Stimulated activated naive B cell treated with anti-CD40 and anti-IgM and Interleukin-4, amounts not matched to agents 10 μg/mL and 1 μg/mL and 100 μg/mL, for 72 hours (primary cell): ENCODE results near the gene CMIP.

Experiments used
- ATAC-seq, 2 donors: fragments of 150-1000 bp; cut with Tn5 transposase; replicated peaks; 2 replicates each; pipeline ENCODE4 v1.10.0; 2021; ENCODE audit warnings: moderate library complexity in 1 of 2
- DNase-seq: peaks from one replicate; pipeline ENCODE4 v3.0.0; 2021
- H3K27ac Mint-ChIP-seq: one replicate; pipeline ENCODE4 v1.8.0; 2022; ENCODE audit warnings: mild to moderate bottlenecking, mixed read lengths
- H3K27me3 Mint-ChIP-seq, 2 donors: one replicate each; pipeline ENCODE4 v1.8.0; 2022; ENCODE audit warnings: mixed read lengths in 2 of 2
- H3K36me3 Mint-ChIP-seq, 2 donors: one replicate each; pipeline ENCODE4 v1.8.0; 2022; ENCODE audit warnings: mixed read lengths in 2 of 2, mild to moderate bottlenecking in 1 of 2
- H3K4me1 Mint-ChIP-seq, 2 donors: one replicate each; pipeline ENCODE4 v1.8.0; 2022; ENCODE audit warnings: mixed read lengths in 2 of 2, mild to moderate bottlenecking in 1 of 2
- H3K4me3 Mint-ChIP-seq, 2 donors: one replicate each; pipeline ENCODE4 v1.8.0; 2022; ENCODE audit warnings: mild to moderate bottlenecking in 2 of 2, mixed read lengths in 2 of 2, moderate library complexity in 1 of 2
- H3K9me3 Mint-ChIP-seq, 2 donors: one replicate each; pipeline ENCODE4 v1.8.0; 2022; ENCODE audit warnings: mixed read lengths in 2 of 2, mild to moderate bottlenecking in 1 of 2

The CMIP gene

DNA sequence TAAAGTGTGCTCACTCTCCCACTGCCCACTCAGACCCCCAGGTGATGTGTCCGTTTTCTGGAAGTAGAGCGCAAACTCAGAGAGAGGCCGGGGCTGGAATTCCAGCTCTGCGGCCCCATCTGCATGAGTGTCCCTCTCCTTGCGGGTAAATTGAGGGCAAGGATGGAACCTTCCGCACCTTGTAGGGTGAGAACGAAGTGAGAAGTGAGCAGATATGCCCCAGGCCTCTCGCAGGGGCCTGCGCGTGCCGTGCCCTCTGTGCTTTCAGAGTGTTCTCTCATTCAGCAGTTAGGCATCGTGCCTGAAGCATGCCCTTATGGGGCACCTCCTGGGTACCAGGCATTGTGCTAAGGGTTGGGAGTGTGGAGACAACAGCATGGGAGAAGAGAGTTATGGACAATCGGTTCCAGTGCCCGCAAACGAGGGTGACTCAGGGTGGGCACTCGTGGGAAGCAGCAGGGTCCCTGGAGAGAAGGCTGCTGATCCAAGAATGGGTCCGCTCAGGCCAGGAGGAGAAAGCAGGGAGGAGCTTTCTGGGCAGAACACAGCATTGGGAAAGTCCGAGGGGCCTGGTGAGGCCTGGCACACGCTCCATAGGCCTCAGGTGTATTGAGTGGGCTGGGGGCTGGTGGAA is 23.8 kb downstream of the CMIP start:
- H3K27ac Mint-ChIP-seq, result peak overlapping the region; percentile 73
- peaks cover 14 to 28% of the 10 kb centered on the region in 2 donors for H3K36me3 Mint-ChIP-seq
- H3K4me1 Mint-ChIP-seq, result peaks cover 62 to 95% of the 10 kb centered on the region in 2 donors
- no peak for ATAC-seq
- H3K4me3 Mint-ChIP-seq, result no peak overlapping the region
- DNase-seq, result no peak
- H3K9me3 Mint-ChIP-seq, result no peaks in the 10 kb centered on the region
- H3K27me3 Mint-ChIP-seq, result no peaks in the 10 kb centered on the region

DNA sequence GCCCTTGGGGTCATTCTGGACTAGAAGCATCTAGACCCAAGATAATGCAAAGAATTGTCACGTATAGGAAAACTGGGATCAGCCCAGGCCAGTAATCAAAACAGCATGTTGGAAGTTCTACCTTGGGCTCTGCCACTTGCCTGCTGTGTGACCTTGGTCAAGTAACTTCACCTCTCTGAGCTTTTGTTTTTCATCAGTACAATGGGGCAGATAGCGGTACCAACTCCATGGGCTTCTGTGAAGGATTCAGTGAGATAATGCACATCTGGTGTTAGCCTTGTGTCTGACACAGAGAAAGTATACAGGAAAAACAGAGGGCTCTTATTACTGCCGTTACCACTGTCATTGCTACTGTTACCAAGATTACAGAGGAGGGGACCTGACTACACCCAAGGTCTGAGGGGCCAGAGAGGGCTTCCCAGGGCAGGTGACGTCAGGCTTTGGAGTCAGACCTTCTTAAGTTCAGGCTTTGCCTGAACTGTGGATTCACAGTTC is 24.6 kb downstream of the CMIP start:
- ATAC-seq, result peak; percentile 6 to 16
- no peak for DNase-seq
- no peaks in the 10 kb centered on the region for H3K9me3 Mint-ChIP-seq
- H3K4me1 Mint-ChIP-seq, result peaks cover 60 to 95% of the 10 kb centered on the region in 2 donors
- H3K27ac Mint-ChIP-seq, result peak overlapping the region; percentile 94
- peaks cover 12 to 32% of the 10 kb centered on the region in 2 donors for H3K36me3 Mint-ChIP-seq
- H3K4me3 Mint-ChIP-seq, result peak overlapping the region; percentile 61 to 80
- H3K27me3 Mint-ChIP-seq, result no peaks in the 10 kb centered on the region

DNA sequence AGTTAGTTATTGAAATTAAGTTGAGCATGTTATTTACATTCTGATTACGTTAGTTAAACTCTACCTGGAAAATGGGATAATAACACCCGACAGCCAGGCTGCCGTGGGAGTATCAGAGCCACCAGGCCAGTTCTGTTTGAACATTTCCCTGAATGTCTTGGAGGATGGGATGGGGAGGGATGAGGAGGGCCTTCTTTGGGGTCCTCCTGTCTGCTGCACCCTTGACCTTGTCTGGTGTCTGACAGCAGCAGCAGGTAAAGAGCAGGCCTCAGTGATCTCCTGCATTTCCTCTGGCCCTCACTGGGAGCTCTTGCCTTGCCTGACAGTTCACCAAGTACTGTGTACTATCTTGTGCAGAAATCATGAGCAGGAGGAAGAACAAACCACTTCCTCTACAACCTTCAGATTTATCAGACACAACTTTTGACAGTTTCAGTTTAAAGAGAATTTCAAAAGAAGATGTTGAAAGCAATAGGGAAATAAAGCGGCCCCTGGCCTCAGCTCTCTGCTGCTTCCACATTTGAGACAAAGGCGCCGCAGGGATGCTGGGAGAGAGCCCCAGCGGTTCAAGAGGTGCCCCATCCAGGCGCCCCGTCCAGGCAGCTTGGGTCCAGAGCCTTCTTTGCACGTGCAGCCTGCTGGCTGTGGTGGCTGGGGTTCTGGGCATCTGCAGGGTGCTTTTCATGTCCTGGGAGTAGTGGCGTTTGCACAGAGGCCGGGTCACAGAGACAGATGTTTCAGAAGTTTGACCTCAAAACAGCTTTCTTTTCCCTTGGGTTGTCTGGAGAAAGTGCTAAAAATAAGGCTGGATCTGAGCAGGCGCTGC is 25.3 kb downstream of the CMIP start:
- no peaks in the 10 kb centered on the region for H3K27me3 Mint-ChIP-seq
- DNase-seq (no peak), ATAC-seq (peak; percentile 94 to 97)
- peaks cover 59 to 95% of the 10 kb centered on the region in 2 donors for H3K4me1 Mint-ChIP-seq
- peaks cover 14 to 33% of the 10 kb centered on the region in 2 donors for H3K36me3 Mint-ChIP-seq
- peak overlapping the region; percentile 61 to 80 for H3K4me3 Mint-ChIP-seq
- no peaks in the 10 kb centered on the region for H3K9me3 Mint-ChIP-seq
- H3K27ac Mint-ChIP-seq, result peak overlapping the region; percentile 94

DNA sequence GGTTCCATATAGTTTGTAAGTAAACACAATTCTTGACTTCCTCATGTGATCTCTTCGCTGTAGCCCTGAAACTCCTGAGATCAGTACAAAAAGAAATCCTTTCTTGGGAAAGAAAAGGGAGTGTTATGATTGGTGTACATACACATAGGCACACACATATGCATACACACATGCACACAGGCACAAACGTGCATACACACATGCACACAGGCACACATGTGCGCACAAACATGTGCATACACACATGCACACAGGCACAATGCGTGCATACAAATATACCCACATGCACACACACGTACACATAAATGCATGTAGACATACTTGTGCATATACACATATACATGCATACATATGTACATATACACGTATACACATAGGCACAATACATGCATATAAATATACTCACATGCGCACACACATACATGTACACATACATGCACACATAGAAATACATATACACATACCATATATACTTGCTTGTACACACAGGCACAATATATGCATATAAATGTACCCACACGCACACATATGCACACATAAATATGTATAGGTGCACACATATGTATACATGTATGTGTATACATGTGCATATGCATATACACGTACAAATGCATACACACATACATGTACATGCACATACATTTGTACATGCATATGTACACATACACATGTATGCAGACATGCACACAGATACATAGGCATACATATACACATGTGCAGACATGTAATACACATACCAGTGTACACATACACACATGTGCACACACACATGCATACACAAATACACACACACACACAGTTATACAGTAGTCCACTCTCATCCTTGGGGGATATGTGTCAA is 26.4 kb downstream of the CMIP start:
- ATAC-seq, result no peak
- no peaks in the 10 kb centered on the region for H3K27me3 Mint-ChIP-seq
- peak overlapping the region in 1 of 2 donors; percentile 80 for H3K4me3 Mint-ChIP-seq
- H3K9me3 Mint-ChIP-seq, result no peaks in the 10 kb centered on the region
- DNase-seq, result no peak
- peaks cover 65 to 96% of the 10 kb centered on the region in 2 donors for H3K4me1 Mint-ChIP-seq
- H3K27ac Mint-ChIP-seq, result peak overlapping the region; percentile 94
- H3K36me3 Mint-ChIP-seq, result peaks cover 15 to 33% of the 10 kb centered on the region in 2 donors

DNA sequence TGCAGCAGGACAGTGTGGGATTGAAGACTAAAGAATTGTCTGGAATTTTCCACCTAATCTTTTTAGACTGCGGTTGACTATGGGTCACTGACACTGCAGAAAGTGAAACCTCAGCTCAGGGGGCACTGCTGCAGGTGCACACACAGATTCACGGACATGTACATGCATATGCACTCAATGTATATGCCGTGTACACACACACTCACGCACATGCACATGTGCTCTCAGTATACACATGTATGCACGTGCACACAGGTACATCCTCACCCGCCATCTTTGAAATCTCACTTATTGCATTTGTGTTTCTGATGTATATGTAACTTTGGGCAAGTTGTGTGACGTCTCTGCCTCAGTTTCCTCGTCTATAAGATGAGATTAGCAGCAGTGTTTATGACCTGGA is 27.3 kb downstream of the CMIP start:
- DNase-seq (no peak), ATAC-seq (no peak)
- Mint-ChIP-seq H3K36me3 (peaks cover 24 to 42% of the 10 kb centered on the region in 2 donors), H3K27me3 (no peaks in the 10 kb centered on the region), H3K27ac (no peak overlapping the region), H3K4me1 (peaks cover 68 to 96% of the 10 kb centered on the region in 2 donors), H3K4me3 (no peak overlapping the region), H3K9me3 (no peaks in the 10 kb centered on the region)

DNA sequence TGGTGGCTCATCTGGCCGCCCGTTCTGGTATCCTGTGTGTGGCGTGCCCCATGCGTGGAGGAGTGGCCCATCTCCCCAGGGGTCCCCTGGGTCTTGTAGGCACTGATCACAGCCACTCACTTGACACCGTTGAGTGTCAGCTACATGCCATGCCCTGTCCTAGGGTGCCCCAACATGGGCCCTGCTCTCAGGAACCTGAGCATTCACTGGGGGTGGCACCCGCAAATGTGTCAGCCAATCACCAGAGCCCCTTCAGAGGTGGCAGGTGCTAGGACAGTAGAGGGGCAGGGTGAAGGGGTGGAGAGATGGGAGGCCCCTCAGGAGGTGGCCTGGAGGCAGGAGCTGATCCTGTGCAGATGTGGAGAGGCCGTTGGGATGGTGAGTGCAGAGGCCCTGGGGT is 27.8 kb downstream of the CMIP start:
- peak overlapping the region in 1 of 2 donors; percentile 44 for H3K4me3 Mint-ChIP-seq
- H3K27me3 Mint-ChIP-seq, result no peaks in the 10 kb centered on the region
- H3K4me1 Mint-ChIP-seq, result peaks cover 70 to 96% of the 10 kb centered on the region in 2 donors
- no peaks in the 10 kb centered on the region for H3K9me3 Mint-ChIP-seq
- ATAC-seq (no peak), DNase-seq (no peak)
- H3K27ac Mint-ChIP-seq, result no peak overlapping the region
- peaks cover 29 to 42% of the 10 kb centered on the region in 2 donors for H3K36me3 Mint-ChIP-seq

DNA sequence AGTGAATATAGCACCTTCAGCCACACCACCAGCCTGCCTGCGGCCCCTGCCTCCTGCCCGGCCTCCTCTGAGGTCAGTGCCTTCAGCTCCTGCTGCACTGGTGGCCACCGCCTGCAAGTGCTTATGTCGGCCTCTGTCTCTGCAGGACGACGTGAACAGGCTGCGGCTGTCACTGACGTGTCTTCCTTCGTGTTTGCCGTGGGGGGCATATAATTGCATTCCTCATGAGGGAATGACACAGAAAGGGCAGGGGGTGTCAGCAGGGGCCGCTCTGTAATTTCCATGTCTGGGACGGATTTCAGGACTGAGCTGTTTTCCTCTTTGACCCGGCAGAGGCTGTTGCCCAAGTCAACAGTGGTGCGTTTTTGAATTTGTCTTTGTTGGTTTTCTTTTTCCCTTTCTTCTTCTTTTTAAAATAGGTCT is 28.5 kb downstream of the CMIP start:
- Mint-ChIP-seq H3K4me3 (no peak overlapping the region), H3K36me3 (peaks cover 30 to 42% of the 10 kb centered on the region in 2 donors), H3K27ac (no peak overlapping the region), H3K27me3 (no peaks in the 10 kb centered on the region), H3K9me3 (no peaks in the 10 kb centered on the region), H3K4me1 (peaks cover 75 to 96% of the 10 kb centered on the region in 2 donors)
- no peak for ATAC-seq
- no peak for DNase-seq

DNA sequence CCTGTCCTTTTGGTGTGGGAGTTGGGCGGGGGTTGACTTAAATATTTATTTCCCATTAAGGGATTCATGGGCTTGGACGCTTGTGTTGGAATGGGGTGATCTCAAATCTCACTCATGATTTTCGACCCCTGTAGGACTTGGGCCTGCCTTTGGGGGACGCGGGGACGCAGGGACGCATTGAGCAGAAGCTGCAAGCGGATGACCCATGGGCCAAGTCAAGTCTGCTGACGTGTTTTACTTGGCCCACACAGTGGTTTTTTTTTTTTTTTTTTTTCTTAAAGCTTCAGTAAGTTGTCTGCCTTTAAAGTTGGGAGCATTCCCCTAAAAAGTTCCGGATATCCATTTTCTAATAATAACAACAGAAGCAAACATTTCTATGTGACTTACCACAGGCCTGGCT is 28.9 kb downstream of the CMIP start:
- peaks cover 77 to 96% of the 10 kb centered on the region in 2 donors for H3K4me1 Mint-ChIP-seq
- peaks cover 30 to 42% of the 10 kb centered on the region in 2 donors for H3K36me3 Mint-ChIP-seq
- H3K9me3 Mint-ChIP-seq, result no peaks in the 10 kb centered on the region
- H3K27me3 Mint-ChIP-seq, result no peaks in the 10 kb centered on the region
- no peak for DNase-seq
- no peak for ATAC-seq
- no peak overlapping the region for H3K4me3 Mint-ChIP-seq
- H3K27ac Mint-ChIP-seq, result no peak overlapping the region

DNA sequence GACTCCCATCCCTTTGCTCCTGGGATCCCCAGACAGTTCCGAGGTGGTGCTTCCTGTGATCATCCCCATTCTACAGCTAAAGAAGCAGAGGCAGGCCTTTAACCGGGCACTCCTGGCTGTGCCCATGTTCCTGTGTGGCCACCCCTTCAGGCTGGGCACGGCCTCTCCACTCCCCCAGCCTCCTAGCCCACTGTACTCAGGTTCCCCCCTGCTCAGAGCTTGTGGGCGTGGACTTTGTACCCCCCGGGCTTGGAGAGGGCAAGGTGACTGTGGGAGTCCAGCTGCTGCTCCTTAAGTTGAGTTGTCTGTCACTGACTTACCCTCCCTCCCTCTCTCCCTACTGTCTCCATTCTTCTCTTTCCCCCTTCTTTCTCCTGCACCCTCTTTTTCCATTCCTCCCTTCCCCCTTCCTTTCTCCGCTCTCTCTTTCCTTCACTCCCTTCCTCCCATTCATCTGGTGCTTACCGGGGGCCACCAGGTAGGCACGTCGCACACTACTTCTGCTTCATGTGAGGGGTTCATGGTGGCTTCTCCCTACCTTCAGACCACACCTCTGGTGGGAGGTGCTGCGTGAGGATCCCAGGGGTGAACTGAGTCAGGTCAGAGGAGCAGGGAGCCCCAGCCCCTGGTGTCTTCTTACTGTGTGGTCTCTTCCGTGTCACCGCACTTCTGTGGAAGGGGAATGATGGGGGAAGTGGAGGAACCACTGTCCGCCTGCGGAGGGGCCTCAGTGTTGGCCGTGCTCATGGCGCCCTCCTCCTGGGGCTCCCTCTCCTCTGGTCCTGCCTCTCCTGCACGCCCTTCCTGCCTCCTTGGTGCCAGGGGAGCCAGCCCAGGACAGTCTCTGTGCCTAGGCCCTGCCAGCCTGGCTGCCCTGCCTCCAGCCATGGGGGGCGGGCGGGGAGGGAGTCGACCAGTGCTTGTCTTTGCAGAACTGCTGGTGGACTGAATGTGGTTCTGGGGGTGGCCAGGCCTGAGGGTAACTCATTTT is 29.7 kb downstream of the CMIP start:
- peak overlapping the region; percentile 6 for H3K27ac Mint-ChIP-seq
- ATAC-seq (no peak), DNase-seq (no peak)
- H3K4me1 Mint-ChIP-seq, result peaks cover 78 to 96% of the 10 kb centered on the region in 2 donors
- no peaks in the 10 kb centered on the region for H3K9me3 Mint-ChIP-seq
- H3K27me3 Mint-ChIP-seq, result no peaks in the 10 kb centered on the region
- H3K36me3 Mint-ChIP-seq, result peaks cover 30 to 42% of the 10 kb centered on the region in 2 donors
- H3K4me3 Mint-ChIP-seq, result no peak overlapping the region

DNA sequence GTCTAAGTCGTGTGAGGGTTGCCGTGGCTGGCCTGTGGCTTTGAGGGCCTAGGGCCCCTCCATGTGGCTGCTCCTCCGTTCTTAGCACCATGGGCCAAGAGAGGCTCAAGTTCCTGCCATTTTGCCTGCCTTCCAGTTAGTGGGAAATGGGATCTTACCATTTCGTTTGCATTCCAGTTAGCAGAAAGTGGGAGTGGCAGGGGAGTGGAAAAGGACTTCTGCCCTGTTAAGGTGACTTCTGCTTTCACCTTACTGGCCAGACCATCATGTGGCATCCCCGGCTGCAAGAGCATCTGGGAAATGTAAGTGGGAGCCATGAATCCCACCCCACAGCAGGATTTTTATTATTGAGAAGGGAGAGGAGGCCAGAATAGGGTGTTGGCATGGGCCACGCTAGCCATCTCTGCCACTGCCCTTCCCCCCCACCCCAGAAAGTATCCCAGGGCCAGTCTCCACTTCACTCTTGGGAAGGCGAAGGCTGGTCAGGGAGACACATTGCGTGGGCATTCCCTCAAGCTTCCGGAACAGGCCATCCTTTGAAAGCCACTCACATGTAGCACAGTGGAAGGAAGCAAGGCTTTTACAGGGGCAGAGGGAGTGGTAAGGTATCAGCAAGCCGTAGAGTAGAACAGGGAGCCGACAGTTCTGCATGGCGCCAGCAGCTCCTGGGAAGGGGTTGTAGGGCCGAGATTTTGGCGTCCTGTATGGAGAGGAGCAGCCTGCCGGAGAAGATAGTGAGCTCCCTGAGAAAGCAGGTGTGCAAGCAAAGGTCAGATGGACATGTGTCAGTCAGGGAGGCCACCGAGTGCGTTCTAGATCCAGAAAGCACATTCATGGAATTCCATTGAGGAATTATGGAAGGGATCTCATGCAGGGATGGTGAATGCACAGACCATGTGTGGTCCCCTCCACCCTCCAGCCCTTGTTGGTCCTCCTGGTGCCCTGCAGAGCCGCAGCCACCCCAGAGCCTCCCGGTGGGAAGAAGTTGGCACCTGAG is 33.4 kb downstream of the CMIP start:
- H3K4me3 Mint-ChIP-seq, result peak overlapping the region; percentile 70 to 78
- H3K4me1 Mint-ChIP-seq, result peaks cover 78 to 100% of the 10 kb centered on the region in 2 donors
- ATAC-seq, result no peak

DNA sequence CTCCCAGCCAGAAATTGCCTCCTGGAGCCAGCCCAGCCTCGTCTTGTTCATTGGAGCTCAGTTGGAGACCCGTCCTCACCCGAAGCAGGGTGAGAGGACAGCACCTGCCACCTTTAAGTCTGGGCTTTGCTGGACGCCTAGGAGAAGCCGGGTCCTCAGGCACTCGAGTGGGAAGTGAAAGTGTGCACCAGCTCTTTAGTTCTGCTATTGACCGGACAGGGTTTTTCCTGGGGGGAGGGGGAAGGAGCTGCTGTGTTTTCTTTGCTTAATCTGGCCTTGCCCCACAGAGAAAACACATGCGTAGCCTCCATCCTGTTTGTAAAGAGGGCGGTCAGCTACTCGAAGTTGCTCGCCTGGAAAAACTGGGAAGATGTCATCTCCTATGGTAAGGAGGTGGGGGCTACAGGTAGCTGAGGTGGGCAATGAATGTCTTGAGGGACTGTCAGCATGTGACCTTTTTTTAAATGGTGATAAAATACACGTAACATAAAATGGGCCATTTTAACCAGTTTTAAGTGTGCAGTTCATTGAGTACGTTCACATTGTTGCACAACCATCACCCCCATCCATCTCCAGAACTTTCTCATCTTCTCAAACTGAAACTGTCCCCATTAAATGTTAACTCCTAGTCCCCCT is 34.4 kb downstream of the CMIP start:
- no peaks in the 10 kb centered on the region for H3K27me3 Mint-ChIP-seq
- H3K4me3 Mint-ChIP-seq, result peak overlapping the region; percentile 78 to 79
- peak overlapping the region; percentile 97 for H3K27ac Mint-ChIP-seq
- DNase-seq (peak; percentile 87), ATAC-seq (peak; percentile 77 to 81)
- H3K4me1 Mint-ChIP-seq, result peaks cover 81 to 100% of the 10 kb centered on the region in 2 donors
- H3K36me3 Mint-ChIP-seq, result peaks cover 37 to 40% of the 10 kb centered on the region in 2 donors
- H3K9me3 Mint-ChIP-seq, result peaks cover 3 to 5% of the 10 kb centered on the region in 2 donors

More for the DNA sequence above, 33.4 kb downstream of the CMIP start:
- Mint-ChIP-seq H3K27ac (peak overlapping the region; percentile 97), H3K9me3 (peaks cover 1 to 3% of the 10 kb centered on the region in 2 donors), H3K36me3 (peaks cover 31 to 44% of the 10 kb centered on the region in 2 donors), H3K27me3 (no peaks in the 10 kb centered on the region)
- DNase-seq, result no peak
